Neural cell (in vitro differentiated cells): Measurements from ENCODE around the gene MYL7.
"Not testable (repeated sequence)": the region's sequence is repeated elsewhere in the genome, so short reads cannot be mapped to it uniquely, and the experiment has no call there.

Experiments used
- EP300 ChIP-seq: fragments of 450-650 bp; conservative IDR thresholded peaks from 2 replicates; pipeline ENCODE4 v1.6.1; 2014; ENCODE audit warnings: antibody characterized with exemption, mild to moderate bottlenecking, moderate library complexity; ENCODE audit not compliant: poor library complexity, severe bottlenecking
- EZH2 ChIP-seq: fragments of 200-600, 300-800 bp; shearing (Covaris generic), sonication (generic); IDR thresholded peaks from 2 replicates; pipeline ENCODE4 v1.6.1; 2014; ENCODE audit warnings: antibody characterized with exemption, low read length, borderline replicate concordance, mild to moderate bottlenecking; ENCODE audit not compliant: insufficient read depth, poor library complexity, severe bottlenecking
- MXI1 ChIP-seq: fragments of 450-650 bp; conservative IDR thresholded peaks from 2 replicates; pipeline ENCODE4 v1.6.1; 2014; ENCODE audit warnings: antibody characterized with exemption, mild to moderate bottlenecking; ENCODE audit not compliant: poor library complexity, severe bottlenecking
- POLR2AphosphoS5 ChIP-seq: IDR thresholded peaks from 2 replicates; pipeline ENCODE4 v1.6.1; 2012
- RAD21 ChIP-seq: fragments of 450-650 bp; conservative IDR thresholded peaks from 2 replicates; pipeline ENCODE4 v1.6.1; 2014; ENCODE audit warnings: antibody characterized with exemption, mild to moderate bottlenecking, moderate library complexity
- SMC3 ChIP-seq: fragments of 450-650 bp; conservative IDR thresholded peaks from 2 replicates; pipeline ENCODE4 v1.6.1; 2014; ENCODE audit warnings: antibody characterized with exemption, mild to moderate bottlenecking, moderate library complexity; ENCODE audit not compliant: poor library complexity
- TAF1 ChIP-seq: IDR thresholded peaks from 2 replicates; pipeline ENCODE4 v1.6.1; 2012; ENCODE audit warnings: low read depth
- TF ChIP-seq, protein P1 (sequence below): fragments of 450-650 bp; IDR thresholded peaks from 2 replicates; pipeline ENCODE4 v1.5.1; 2014; ENCODE audit warnings: antibody characterized with exemption, mild to moderate bottlenecking, moderate library complexity; ENCODE audit not compliant: poor library complexity, severe bottlenecking
- TF ChIP-seq, protein P2 (sequence below): IDR thresholded peaks from 2 replicates; pipeline ENCODE4 v1.6.1; 2012; ENCODE audit warnings: borderline replicate concordance

DNA sequence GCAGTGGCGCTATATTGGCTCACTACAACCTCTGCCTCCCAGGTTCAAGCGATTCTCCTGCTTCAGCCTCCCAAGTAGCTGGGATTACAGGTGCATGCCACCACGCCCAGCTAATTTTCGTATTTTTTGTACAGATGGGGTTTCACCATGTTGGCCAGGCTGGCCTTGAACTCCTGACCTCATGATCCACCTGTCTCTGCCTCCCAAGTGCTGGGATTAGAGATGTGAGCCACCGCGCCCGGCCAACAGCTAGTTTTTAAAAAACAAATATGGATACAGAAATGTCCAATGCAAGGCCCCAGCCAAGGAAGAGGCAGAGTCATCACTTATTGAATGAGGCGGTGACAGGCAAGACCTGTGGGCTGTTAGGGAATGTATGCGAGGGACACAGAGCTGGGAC lies 30.8 kb upstream of the MYL7 start:
- not testable (repeated sequence) for TF ChIP-seq TAF1, POLR2AphosphoS5, EP300, EZH2, RAD21, SMC3, MXI1
- TF ChIP-seq, protein P1, sequence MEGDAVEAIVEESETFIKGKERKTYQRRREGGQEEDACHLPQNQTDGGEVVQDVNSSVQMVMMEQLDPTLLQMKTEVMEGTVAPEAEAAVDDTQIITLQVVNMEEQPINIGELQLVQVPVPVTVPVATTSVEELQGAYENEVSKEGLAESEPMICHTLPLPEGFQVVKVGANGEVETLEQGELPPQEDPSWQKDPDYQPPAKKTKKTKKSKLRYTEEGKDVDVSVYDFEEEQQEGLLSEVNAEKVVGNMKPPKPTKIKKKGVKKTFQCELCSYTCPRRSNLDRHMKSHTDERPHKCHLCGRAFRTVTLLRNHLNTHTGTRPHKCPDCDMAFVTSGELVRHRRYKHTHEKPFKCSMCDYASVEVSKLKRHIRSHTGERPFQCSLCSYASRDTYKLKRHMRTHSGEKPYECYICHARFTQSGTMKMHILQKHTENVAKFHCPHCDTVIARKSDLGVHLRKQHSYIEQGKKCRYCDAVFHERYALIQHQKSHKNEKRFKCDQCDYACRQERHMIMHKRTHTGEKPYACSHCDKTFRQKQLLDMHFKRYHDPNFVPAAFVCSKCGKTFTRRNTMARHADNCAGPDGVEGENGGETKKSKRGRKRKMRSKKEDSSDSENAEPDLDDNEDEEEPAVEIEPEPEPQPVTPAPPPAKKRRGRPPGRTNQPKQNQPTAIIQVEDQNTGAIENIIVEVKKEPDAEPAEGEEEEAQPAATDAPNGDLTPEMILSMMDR, result not testable (repeated sequence)
- TF ChIP-seq, protein P2, sequence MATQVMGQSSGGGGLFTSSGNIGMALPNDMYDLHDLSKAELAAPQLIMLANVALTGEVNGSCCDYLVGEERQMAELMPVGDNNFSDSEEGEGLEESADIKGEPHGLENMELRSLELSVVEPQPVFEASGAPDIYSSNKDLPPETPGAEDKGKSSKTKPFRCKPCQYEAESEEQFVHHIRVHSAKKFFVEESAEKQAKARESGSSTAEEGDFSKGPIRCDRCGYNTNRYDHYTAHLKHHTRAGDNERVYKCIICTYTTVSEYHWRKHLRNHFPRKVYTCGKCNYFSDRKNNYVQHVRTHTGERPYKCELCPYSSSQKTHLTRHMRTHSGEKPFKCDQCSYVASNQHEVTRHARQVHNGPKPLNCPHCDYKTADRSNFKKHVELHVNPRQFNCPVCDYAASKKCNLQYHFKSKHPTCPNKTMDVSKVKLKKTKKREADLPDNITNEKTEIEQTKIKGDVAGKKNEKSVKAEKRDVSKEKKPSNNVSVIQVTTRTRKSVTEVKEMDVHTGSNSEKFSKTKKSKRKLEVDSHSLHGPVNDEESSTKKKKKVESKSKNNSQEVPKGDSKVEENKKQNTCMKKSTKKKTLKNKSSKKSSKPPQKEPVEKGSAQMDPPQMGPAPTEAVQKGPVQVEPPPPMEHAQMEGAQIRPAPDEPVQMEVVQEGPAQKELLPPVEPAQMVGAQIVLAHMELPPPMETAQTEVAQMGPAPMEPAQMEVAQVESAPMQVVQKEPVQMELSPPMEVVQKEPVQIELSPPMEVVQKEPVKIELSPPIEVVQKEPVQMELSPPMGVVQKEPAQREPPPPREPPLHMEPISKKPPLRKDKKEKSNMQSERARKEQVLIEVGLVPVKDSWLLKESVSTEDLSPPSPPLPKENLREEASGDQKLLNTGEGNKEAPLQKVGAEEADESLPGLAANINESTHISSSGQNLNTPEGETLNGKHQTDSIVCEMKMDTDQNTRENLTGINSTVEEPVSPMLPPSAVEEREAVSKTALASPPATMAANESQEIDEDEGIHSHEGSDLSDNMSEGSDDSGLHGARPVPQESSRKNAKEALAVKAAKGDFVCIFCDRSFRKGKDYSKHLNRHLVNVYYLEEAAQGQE, result not testable (repeated sequence)
